SK-N-SH (cell line): ENCODE results near the gene F2.

Experiments
- CTCF ChIP-seq: fragments of 200-600 bp; sonication (generic); IDR thresholded peaks from 2 replicates; pipeline ENCODE4 v1.6.1; 2017; ENCODE audit warnings: antibody characterized with exemption, mild to moderate bottlenecking, moderate library complexity
- EP300 ChIP-seq, 2 experiments: IDR thresholded peaks; 2 replicates each; pipeline versions ENCODE4 v1.4.0 to v1.6.1; 2012; ENCODE audit warnings: borderline replicate concordance in 1 of 2, low read depth in 1 of 2, low read length in 1 of 2
- EZH2phosphoT487 ChIP-seq: fragments of 200-600 bp; sonication (generic); IDR thresholded peaks from 2 replicates; pipeline ENCODE4 v1.6.1; 2017; ENCODE audit warnings: low read depth, mixed run types, mild to moderate bottlenecking, antibody characterized with exemption, moderate library complexity, borderline replicate concordance
- FOXM1 ChIP-seq: IDR thresholded peaks from 2 replicates; pipeline ENCODE4 v1.4.0; 2012; ENCODE audit warnings: low read depth, mild to moderate bottlenecking
- MEF2A ChIP-seq: IDR thresholded peaks from 2 replicates; pipeline ENCODE4 v1.4.0; 2012; ENCODE audit warnings: low read depth, borderline replicate concordance
- MXI1 ChIP-seq: IDR thresholded peaks from 2 replicates; pipeline ENCODE4 v1.6.1; 2012; ENCODE audit warnings: mild to moderate bottlenecking, low read depth, low read length, improper control_type of control experiment
- NRF1 ChIP-seq: IDR thresholded peaks from 2 replicates; pipeline ENCODE4 v1.6.1; 2012; ENCODE audit warnings: low read depth, mild to moderate bottlenecking, low read length
- POLR2AphosphoS5 ChIP-seq: IDR thresholded peaks from 2 replicates; pipeline ENCODE4 v1.6.1; 2012; ENCODE audit warnings: low read depth, low read length
- REST ChIP-seq: IDR thresholded peaks from 2 replicates; pipeline ENCODE4 v1.6.1; 2012; ENCODE audit warnings: mild to moderate bottlenecking, low read depth, low read length, moderate library complexity
- RFX5 ChIP-seq: IDR thresholded peaks from 2 replicates; pipeline ENCODE4 v1.6.1; 2012; ENCODE audit warnings: mild to moderate bottlenecking, improper control_type of control experiment, low read length
- TCF12 ChIP-seq: IDR thresholded peaks from 2 replicates; pipeline ENCODE4 v1.4.0; 2012
- TEAD4 ChIP-seq: IDR thresholded peaks from 2 replicates; pipeline ENCODE4 v1.4.0; 2012; ENCODE audit warnings: mild to moderate bottlenecking, borderline replicate concordance; ENCODE audit not compliant: insufficient read depth
- USF2 ChIP-seq: fragments of 150-350 bp; IDR thresholded peaks from 2 replicates; pipeline ENCODE4 v1.6.1; 2017; ENCODE audit warnings: antibody characterized with exemption, low read length, low read depth, borderline replicate concordance
- ZBTB33 ChIP-seq: IDR thresholded peaks from 2 replicates; pipeline ENCODE4 v1.4.0; 2012; ENCODE audit warnings: low read depth, borderline replicate concordance

GRCh38 chr11:46722566-46723358 lies 3.7 kb downstream of the F2 start:
- TF ChIP-seq MXI1 = no peak
- TF ChIP-seq ZBTB33 = no peak
- no peak for TF ChIP-seq REST
- TF ChIP-seq CTCF = no peak
- no peak for TF ChIP-seq EP300 (IDR thresholded peaks at IDR 0.05; ENCODE audit: borderline replicate concordance in 1 of 2, low read depth in 1 of 2, low read length in 1 of 2)
- no peak for TF ChIP-seq EZH2phosphoT487
- TF ChIP-seq POLR2AphosphoS5 = no peak
- TF ChIP-seq RFX5 = no peak
- no peak for TF ChIP-seq FOXM1
- no peak for TF ChIP-seq MEF2A
- TF ChIP-seq TCF12 = no peak
- TF ChIP-seq USF2 = no peak
- TF ChIP-seq TEAD4 = no peak
- no peak for TF ChIP-seq NRF1
